Parathyroid adenoma (tissue), 2 donors: Measurements from ENCODE around the gene TMEM184C.

Source experiments
- H2AFZ ChIP-seq: fragments of 300-600 bp; sonication (generic); one replicate; pipeline ENCODE4 v1.7.0; 2017; ENCODE audit warnings: antibody characterized with exemption, mild to moderate bottlenecking
- H3K27ac ChIP-seq: fragments of 300-600 bp; sonication (generic); one replicate; pipeline ENCODE4 v1.7.0; 2017
- H3K27me3 ChIP-seq: fragments of 300-600 bp; sonication (generic); one replicate; pipeline ENCODE4 v1.7.0; 2017; ENCODE audit warnings: low read length; ENCODE audit not compliant: control insufficient read depth, insufficient read depth
- H3K36me3 ChIP-seq: fragments of 300-600 bp; sonication (generic); one replicate; pipeline ENCODE4 v1.7.0; 2017; ENCODE audit warnings: low read length; ENCODE audit not compliant: control insufficient read depth, insufficient read depth
- H3K4me1 ChIP-seq: fragments of 300-600 bp; sonication (generic); one replicate; pipeline ENCODE4 v1.7.0; 2017; ENCODE audit warnings: control low read depth
- H3K4me2 ChIP-seq: fragments of 300-600 bp; sonication (generic); one replicate; pipeline ENCODE4 v1.7.0; 2017; ENCODE audit warnings: low read length
- H3K4me3 ChIP-seq: fragments of 300-600 bp; sonication (generic); one replicate; pipeline ENCODE4 v1.7.0; 2017; ENCODE audit warnings: low read depth, low read length
- H3K79me2 ChIP-seq: fragments of 300-600 bp; sonication (generic); one replicate; pipeline ENCODE4 v1.7.0; 2017; ENCODE audit warnings: control low read depth
- H3K9ac ChIP-seq: fragments of 300-600 bp; sonication (generic); one replicate; pipeline ENCODE4 v1.7.0; 2017; ENCODE audit warnings: mild to moderate bottlenecking
- H3K9me3 ChIP-seq: fragments of 300-600 bp; sonication (generic); one replicate; pipeline ENCODE4 v1.7.0; 2017; ENCODE audit warnings: low read length; ENCODE audit not compliant: control insufficient read depth
- CTCF ChIP-seq: fragments of 300-600 bp; sonication (generic); IDR thresholded peaks from one replicate; pipeline ENCODE4 v1.7.0; 2017; ENCODE audit warnings: antibody characterized with exemption, mild to moderate bottlenecking
- donor health status: primary hyperparathyroidism.

The TMEM184C gene

DNA sequence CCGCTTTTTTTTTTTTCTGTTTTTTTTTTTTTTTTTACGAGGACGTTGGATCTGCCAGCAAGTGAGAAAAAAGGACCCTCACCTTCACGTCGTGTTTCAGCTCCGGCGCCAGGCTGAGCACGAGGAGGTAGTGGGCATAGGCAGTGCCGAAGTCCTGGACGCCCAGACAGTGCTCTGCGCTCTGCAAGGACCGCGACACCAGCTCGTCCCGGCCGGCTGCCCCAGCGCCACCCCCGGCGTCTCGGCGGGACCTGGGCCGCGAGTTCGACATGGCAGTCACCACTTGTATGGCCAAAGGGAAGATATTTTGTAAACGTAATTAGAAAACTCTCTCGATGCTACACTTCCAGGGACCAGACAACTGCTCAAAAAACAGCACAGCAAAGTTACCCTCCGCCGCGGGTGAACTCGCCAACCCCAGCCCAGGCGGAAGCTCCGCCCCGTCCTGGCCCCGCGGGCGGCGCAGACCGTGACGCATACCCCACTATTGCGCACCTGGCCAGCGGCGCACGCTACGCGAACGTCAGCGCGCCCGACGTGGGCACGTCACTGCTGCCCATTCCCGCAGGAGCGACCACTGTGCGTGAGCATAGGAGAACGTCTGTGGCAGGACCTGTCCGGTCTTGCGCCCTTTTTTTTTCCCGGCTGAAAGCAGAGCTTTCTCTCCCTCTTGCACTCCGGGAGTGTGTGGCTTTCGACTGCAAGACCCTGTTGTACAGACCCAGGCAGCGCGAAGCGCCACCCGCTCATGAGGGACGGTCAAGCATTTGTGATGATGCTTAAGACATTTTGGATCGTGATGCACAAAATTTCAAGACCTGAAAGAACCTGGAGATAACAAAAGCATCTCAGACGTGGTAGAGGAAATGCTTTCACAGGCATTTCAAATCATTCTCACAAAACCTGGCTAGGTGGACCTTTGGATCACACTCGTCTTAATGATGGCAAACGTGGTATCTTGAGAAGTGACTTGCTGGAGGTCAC is 66.8 kb downstream of the TMEM184C start, which contains the start of gene PRMT9:
Gene PRMT9, minus strand, starts transcription at position 447 of the 984 bp plus-strand sequence. Its CDS starts 176 bp downstream, at position 271.
- H3K27me3 ChIP-seq: no peaks in the 10 kb centered on the region
- H3K27ac ChIP-seq: peak within 1 kb of the TSS; percentile 83
- peak within 1 kb of the TSS; percentile 62 for H3K4me3 ChIP-seq
- H3K9ac ChIP-seq: no peak within 1 kb of the TSS
- H3K79me2 ChIP-seq: peaks cover 2% of the 10 kb centered on the region
- no peaks in the 10 kb centered on the region for H3K4me1 ChIP-seq
- peak within 1 kb of the TSS; percentile 80 for H3K4me2 ChIP-seq
- H3K36me3 ChIP-seq: no peaks in the 10 kb centered on the region
- peak within 1 kb of the TSS; percentile 89 for H2AFZ ChIP-seq
- TF ChIP-seq CTCF: no peak
- no peaks in the 10 kb centered on the region for H3K9me3 ChIP-seq

- Histone ChIP-seq H3K27ac (no peak overlapping the region), H3K79me2 (peaks cover 2% of the 10 kb centered on the region), H3K4me3 (no peak overlapping the region), H3K27me3 (no peaks in the 10 kb centered on the region), H3K36me3 (no peaks in the 10 kb centered on the region), H3K9ac (no peak overlapping the region), H3K9me3 (no peaks in the 10 kb centered on the region), H2AFZ (no peak overlapping the region), H3K4me2 (no peak overlapping the region), H3K4me1 (no peaks in the 10 kb centered on the region)
- TF ChIP-seq CTCF: no peak
Observed at GRCh38 chr4:147689067-147689466, 71.9 kb downstream of the TMEM184C start.

DNA sequence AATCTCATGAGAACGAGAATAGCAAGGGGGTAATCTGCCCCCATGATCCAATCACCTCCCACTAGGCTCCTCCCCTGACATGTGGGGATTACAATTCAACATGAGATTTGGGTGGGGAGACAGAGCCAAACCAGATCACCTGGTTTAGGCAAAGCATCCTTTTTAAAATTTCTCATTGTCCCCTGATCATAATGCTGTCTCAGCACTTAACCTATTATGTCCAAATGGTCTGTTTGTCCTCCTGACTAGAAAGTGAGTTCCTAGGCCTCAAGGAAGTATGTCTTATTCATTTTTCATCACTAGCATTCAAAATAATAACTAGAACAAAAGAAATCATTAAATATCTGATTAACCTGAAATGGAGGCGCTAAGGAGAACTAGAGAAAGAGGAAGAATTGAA is 74.6 kb downstream of the TMEM184C start:
- H3K27ac ChIP-seq: no peak overlapping the region
- TF ChIP-seq CTCF: no peak

GRCh38 chr4:147693218-147693617 is 76.0 kb downstream of the TMEM184C start:
- Histone ChIP-seq H2AFZ (no peak overlapping the region), H3K4me2 (no peak overlapping the region), H3K4me3 (no peak overlapping the region), H3K9me3 (no peaks in the 10 kb centered on the region), H3K27ac (no peak overlapping the region), H3K79me2 (no peaks in the 10 kb centered on the region), H3K36me3 (no peaks in the 10 kb centered on the region), H3K9ac (no peak overlapping the region), H3K27me3 (no peaks in the 10 kb centered on the region), H3K4me1 (no peaks in the 10 kb centered on the region)
- TF ChIP-seq CTCF: no peak

More for the DNA sequence above, 74.6 kb downstream of the TMEM184C start:
- Histone ChIP-seq H3K4me1 (no peaks in the 10 kb centered on the region), H3K9ac (no peak overlapping the region), H3K4me2 (no peak overlapping the region), H3K4me3 (no peak overlapping the region), H3K27me3 (no peaks in the 10 kb centered on the region), H3K36me3 (no peaks in the 10 kb centered on the region), H3K79me2 (no peaks in the 10 kb centered on the region), H3K9me3 (no peaks in the 10 kb centered on the region), H2AFZ (no peak overlapping the region)
